GM19372 (cell line): Measurements from ENCODE around the gene CTDP1.

Source experiments
- ATAC-seq: cut with Tn5 transposase; IDR thresholded peaks from one replicate; pipeline ENCODE4 v1.9.1; 2021; ENCODE audit warnings: mild to moderate bottlenecking, low read depth, moderate library complexity; ENCODE audit not compliant: unreplicated experiment

CTDP1 gene

DNA sequence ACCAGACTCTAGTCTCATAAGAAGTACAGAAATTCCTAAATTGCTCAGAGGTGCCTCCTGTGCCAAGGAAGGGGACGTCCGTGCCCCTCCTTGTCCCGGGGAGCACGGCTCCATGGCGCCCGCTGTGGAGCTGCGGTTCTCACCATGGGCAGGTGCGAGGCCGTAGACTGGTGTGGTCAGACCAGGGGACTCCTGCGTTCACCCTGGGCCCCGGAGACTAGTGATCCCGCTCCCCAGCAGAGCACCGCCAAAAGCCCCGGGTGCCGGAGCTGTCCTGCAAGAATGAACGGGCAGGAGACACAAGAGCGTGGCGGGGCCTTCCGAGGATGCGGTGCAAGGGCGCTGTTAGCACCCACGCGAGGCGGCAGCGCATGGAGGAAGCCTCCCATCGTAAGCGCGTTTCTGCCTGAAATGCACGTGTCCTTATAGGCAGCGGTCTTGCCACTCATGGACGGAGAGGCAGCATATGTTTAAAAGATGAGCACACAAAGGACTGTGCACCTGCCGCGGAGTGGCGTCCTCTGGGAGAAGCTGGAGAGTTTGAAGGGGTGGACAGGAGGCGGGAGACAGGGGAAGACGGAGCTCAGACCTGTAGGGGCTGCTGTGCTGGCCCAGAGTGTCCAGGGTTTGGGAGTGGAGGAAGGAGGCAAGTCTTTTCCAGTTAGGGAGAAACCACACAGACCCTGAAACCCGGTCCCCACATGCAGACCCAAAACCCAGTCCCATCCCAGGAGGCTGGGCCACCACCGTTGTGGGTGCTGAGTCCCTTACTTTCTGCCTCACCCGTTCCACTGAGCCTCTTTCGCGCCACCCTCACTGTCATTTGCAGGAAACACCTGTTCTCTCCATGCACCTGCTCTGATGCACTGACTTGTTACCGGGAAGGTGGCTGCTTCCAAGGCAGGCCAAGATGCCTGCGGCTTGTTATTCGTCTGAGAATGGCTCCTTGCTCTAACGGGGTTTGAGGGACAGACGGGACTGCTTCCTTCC is 110.6 kb downstream of the CTDP1 start:
- ATAC-seq, result no peak

DNA sequence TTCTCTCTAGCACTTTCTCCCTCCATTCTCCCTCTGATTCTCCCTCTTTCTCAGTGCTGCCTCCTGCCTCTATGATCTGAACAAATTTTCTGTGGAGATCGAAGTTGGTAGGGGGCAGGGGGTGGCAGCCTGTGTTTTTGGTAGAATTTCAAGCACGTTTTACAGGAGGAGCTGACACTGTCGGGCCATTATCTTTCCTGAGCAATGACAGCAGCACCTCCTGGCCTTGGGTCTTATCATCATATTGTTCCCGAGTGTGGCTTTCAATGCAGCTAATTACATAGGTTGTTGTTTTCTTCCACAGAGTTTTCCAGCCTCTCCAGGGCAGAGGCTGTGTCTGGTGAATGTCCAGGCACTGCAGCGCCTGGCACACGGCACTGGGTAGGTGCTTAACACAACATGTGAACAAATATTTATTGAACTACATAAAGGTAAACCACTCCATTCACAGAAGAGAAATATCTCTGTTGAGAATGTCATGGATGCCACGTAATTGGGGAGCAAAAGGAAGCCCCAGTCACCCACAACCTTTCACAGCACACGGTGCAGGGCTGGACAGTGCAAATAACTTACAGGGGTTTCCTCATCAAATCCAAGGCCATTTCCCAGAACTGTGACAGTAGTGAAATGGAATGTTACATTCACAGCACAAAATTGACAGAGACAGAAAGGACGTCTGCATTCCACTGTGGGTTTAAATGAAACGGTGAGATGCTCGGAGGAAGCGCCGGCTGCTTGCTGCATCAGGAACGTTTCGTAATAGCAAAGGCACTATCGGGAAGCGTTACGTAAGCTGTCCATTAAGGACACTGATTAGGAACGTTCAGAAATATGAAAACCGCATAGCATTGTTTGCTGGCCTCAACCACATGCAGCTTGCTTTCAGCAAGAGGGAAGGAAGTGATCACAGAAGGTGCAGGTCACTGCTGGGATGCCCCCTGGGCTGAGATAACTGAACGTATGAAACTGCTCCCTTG is 111.7 kb downstream of the CTDP1 start:
- ATAC-seq, result no peak

DNA sequence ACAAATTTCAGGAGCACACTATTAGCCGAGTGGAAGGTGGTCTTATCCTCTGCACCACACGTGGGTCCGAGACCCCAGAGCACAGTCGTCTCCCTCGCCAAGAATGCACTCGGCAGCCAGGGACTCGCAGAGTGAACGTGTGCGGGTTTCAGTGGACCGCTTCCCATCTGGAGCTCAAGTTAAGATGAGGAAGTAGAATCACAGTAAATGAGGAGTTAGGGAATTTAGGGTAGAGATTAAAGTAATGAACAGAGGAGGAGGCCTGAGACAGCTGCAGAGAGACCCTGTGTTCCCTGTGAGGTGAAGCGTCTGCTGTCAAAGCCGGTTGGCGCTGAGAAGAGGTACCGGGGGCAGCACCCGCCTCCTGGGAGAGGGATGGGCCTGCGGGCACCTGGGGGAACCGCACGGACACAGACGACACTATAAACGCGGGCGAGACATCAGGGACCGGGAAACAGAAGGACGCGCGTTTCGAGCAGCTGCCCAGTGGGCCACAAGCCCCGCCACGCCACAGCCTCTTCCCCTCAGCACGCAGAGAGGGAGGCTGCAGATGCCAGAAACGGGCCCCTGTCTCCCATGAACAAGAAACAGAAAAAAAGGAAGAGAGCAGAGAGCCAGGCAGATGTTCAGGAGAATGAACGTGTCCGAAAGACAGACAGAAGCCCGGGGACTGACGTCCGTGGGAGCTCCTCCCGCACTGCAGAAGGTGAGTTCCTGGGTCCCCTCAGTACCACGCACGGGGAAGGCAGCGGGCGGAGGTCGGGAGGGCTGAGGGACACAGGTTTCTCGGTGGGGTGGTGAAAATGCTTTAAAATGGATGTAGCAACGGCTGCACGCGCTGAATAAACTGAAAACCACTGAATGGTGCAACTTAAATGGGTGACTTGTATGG is 112.7 kb downstream of the CTDP1 start:
- no peak for ATAC-seq

DNA sequence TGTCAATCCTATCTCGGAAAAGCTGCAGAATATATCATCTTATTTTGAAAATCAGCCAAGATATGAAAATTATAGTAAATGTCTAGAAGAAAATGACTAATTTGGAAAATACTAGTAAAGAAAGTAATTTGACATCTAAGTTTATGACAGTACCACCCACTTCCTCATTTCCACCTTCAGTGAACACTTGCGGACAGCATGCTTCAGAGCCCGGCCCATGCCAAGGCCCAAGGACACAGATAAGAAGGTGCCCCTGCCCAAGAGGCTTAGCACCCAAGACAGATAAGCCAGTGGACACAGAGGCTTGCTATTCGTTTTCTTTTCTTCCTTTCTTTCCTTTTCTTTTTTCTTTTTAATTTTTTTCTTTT is 113.4 kb downstream of the CTDP1 start:
- no peak for ATAC-seq

DNA sequence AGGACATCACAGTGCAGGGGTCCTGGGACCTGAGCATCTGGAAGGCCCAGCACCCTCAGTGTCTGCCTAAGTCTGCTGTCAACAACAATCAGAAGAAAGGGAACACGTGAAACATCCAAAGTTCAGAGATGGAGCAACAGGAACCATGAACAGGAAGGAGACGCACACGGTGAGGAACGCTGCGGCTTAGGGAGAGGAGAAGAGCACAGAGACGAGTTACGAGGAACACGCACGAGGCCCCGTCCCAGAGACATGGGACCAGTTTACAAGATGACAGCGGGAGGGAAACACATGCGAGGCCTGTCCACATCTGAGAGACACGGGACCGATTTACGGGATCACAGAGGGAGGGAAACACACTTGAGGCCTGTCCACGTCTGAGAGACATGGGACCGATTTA is 115.2 kb downstream of the CTDP1 start:
- ATAC-seq, result no peak

DNA sequence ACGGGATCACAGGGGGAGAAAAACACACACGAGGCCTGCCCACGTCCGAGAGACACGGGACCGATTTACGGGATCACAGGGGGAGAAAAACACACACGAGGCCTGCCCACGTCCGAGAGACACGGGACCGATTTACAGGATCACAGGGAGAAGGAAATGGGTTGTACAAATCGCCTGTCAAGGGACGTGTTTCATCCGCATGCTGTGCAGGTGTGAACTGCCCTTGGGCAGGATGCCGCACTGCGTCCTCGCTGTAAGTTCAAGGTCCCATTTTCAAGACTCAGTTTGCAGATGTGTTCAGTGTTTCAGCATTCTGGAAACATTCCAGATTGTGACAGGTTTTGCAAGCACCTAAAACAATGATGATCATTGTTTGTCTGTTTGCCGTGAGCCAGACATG is 115.8 kb downstream of the CTDP1 start:
- ATAC-seq, result no peak

DNA sequence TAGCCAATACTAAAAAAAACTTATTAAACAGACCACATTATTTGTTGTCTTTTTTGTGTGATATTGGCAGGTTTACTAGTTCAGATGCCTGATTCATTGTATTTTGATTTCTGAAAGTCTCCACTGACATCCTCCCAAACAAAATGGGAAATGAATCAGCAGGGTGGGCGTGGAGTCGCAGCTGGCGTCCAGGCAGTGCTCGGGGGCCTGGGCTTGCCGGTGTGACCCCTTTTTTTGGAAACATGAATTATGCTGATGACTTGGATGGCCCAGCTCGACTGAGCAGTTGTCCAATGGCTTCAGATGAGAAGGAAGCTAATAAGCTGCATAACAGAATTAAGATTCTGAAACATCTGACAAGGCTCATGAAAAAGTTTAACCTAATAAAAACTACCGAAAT is 116.4 kb downstream of the CTDP1 start:
- no peak for ATAC-seq

DNA sequence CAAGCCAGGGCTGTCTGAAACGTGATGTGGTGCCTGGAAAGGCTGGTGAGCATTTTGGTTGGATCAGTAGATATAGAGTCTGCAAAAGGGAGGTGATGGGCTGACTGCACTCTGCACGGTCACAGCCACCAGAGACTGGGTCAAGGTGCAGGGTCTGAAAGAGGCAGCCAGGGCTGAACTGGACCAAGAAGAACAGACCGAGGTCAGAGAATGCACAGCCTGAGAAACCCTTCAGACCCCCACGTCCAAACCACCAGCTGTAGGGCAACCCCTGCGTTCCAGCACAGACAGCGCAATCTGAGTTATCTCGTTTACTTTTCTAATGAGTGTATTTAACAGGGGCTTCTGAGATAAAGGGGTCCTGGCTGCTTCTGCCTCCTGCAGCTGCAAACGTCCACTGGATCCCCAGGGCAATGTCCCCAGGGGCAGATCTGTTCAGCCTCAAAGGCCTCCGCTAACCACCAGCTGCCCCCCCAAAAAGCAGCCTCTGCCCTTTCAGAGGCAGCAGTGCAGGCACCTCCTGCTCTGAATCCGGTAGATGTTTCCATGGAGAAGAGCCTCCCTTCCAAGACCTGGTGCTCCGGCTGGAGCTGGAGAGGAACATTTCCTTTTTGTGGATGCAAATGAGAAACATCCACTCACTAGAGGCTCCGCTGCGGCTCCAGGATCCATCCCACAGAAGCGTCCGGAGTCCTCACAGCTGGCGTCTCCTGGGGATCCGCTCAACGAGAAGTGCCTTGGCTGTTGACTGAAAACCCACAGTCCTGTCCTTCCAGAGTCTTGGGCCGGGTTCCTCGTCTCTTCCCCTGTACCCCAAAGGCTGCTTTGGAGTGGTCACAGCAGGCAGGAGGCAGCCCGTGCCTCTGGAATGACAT is 117.2 kb downstream of the CTDP1 start:
- no peak for ATAC-seq

DNA sequence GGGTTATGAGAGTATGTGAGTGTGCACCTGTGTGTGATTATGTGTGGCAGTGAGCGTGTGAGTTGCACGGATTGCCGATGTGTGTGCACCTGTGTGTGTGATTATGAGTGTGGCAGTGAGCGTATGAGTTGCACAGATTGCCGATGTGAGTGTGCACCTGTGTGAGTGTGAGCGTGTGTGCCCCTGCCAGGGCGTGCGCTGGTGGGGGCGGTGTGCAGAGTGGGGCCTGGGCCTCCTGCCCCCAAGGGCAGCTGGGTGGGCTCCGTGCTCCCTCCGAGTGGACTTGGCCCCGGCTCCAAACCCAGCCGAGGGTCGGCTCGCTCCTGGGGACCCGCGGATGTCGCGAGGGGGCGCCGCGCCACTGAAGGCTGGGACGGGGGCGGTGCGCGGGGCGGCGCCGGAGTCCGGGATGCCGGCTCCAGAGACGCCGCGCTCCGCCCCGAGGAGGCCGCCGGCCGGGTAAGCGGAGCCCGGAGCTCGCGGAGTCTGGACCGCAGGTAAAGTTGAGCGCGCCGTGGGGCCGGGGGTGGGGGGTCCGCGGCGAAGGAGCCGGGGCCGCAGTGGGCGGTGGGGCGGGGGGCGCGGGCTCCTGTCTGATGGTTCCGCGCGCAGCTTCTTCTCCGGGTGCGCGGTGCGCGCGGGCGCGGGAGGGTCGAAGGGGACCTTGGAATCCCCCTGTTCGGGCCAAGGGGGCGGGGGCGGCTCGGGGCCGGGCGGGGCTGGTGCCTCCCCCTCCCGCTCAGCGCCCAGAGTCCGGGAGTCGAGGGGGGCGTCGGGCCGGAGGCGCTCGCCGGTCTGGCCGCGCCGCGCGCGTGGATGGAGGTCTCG is 118.1 kb downstream of the CTDP1 start, which contains the start of gene KCNG2:
Gene KCNG2 (plus strand): TSS at position 421 of the 828 bp plus-strand sequence. CDS start 65,730 bp downstream, outside the sequence.
- no peak for ATAC-seq

DNA sequence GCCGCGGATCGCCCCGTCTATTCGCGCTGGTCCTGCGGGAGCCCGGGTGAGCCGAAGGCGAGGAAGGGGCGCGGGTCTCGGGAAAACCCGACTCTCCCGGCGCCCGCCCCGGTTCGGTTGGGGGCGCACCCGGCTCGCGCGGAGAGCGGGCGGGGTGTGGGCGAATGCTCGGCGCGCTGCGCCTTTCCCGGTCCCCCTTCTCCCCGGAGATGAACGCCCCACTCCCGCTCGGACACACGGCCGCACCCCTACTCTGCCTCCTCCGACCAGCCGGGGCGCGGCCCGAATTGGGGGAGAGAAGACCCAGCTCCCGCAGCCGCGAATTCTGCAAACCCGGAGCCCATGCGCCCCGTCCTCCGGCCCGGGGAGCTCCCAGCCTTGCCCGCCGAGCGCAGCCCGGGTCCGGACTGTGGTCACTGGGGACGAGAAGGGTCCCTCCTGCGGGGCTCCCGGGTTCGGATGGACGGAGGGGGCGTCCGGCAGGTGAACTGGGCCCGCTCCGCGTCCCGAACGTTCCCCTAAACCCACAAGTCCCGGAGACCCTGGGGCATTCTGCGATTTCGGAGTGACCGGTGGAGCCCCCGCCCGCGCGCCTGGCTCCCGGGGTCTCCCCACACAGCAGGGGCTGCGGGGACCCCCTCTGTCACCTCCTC is 118.9 kb downstream of the CTDP1 start:
- ATAC-seq, result no peak

DNA sequence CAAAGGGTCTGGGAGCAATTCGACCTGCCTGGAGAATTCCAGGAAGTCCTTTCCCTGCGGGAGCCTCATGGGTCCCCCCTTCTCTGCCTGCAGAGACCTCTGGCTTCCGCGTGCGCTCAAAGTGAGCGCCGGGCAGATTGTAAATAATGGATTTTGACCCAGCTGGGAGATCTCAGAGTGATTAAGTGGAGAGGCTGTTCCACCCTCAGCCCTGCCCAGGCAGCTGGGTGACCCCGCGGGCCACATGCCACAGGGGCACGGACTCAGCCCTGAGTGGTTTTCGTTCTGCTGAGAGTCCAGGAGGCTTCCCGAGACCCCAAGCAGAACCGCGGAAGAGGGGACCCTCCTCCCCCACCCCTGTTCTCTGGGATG is 119.4 kb downstream of the CTDP1 start:
- no peak for ATAC-seq

DNA sequence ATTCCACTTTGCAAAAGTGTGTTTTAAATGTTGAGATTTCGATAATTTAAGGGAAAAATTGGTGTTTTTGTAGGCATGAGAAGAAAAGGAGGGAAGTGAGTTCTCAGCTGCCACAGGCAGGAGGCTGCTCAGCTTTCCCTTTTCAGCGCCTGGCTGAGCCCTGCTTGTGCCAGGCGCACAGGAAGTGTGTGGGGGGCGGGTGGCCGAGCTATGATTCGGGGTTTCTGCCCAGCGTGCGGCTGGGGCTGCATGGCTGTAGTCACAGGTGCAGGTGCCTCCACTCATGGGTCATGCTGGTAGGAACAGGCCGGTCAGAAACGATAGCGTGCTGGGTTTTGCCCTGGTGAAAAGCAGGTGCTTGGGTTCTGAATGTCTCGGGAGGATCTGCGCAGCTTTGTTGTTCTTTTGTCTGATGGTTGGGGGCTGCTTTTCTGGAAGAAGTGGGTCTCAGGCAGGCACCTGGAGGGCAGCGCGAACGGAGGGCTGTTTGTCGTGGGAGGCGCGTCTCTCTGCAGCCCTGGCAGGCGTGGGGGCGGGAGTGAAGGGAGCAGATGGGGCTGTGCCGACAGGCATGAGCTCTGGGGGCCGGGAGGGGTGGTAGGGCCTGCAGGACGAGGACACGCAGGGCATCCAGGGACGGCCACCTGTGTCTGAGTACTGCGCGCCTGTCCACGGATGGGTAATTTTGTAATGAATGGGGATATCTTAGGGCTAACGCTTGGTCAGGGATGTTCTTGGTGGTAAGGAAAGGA is 120.2 kb downstream of the CTDP1 start:
- ATAC-seq, result no peak

DNA sequence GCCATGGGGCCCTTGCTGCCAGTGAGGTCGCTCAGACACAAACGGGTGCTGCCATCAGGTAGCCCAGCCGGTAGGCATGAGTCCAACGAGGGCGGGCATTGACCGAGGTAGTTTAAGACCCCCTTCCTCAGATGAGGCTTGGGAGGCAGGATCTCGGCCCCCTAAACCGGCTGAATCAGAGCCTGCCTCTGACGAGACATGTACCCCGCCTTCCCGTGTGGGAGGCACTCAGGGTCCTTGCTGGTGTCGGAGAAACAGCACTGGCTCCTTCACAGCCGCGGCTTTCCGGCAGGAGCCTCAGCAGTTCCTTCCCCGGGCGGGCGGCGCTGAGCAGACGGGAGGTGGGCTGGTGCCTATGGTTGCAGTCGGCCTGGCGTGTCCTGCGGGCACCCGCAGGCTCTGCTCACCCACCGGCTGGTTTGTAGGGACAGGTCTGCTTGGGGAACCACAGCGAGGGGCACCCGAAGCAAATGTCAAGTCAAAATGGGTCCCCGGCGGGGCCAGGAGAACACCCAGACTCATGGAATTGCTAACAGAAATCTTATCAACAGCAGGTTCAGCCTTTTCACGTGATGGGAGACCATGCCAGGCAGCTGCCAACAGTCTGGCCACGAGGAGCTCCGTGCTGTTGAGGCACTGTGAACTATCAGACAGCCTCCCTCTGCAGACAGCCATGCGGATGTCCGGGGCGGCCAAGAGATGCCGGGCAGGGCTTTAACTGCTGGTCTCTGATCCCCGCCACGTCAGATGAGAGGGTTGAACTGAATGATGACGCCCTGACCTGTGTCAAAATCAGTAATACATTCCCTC is 121.0 kb downstream of the CTDP1 start:
- ATAC-seq, result no peak

DNA sequence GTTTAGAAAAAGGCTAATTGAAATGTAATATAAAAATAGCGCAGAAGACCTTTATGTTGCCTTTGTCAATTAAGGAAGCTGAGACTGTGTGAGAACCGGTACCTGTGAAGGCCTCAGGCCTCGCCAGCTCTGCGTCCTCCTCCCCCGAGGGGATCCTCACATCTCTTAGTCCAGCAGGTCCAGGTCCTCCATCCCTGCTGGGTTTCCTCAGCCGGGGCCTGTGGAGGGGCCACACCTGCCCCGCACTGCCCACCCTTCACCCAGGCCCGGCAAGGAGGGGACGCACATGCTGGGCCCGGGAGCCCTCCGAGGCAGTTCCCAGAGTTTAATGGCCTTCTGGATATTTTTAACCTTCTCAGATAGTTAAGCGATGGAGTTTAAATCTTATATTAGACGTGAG is 121.6 kb downstream of the CTDP1 start:
- no peak for ATAC-seq

DNA sequence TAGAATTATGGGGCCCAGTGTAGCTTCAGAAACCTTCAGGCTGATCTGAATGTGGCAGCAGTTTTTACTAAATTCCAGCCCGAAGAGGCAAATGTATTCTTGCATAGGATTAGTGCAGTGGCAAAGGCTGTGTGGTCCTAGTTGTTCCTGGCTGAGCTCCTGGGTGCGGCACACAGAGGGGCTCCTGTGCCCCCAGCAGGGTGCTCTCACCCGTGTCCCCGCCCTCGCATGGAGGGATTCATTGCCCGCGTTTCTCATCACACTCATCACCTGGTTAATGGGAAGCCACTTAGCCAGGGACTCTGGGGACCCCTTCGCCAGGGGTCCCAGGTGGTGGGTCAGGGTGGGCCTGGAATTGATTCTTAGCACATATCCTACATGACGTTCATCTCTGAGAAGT is 122.0 kb downstream of the CTDP1 start:
- no peak for ATAC-seq

DNA sequence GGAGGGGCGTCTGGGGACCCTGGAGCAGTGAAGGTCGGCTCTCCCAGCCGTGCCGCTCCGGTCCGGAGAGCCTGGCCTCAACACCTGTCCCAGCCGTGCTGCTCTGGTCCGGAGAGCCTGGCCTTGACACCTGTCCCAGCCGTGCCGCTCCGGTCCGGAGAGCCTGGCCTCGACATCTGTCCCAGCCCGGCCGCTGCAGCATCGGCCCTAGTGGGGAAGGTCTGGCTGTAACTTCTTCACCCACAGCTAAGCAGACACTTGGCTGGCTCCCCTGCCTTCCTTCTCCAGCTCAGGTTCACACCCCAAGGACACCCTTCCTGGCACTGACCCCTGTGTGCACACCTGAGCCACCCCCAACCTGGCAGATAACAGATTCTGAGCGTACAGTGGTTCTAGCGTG is 122.7 kb downstream of the CTDP1 start:
- no peak for ATAC-seq
